ENCODE measurements around the gene FRMD7. TPM values are rescaled to one million over a fixed set of nuclear protein-coding genes. Genes with fewer than 3 reads are reported as not detected.

The FRMD7 gene
- total and polyA plus RNA-seq, 10 of the 15 experiments (the other 5 are each of a cell fraction or from before 2014, with no cell fraction given), result 0.03 to 0.94 TPM; not detected in 8

DNA sequence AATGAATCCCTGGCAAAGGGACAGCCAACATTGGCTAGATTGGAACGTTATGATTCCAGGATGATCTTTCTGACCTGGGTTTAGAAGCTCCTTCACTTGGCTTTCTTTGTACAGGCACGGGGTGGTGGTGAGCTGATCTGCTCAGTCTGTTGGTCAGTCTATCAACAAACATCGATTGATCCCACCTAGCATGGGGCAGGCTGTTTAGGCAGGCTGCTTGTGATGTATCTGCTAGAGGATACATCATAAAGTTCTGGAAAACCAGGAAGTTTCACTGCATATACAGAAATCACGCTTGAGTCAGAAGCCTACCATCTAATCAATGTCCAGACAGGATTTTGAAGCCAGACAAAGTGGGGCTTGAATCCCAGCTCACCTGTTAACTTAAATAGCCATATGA, 6.9 kb downstream of the FRMD7 start:
- no peaks in the 10 kb centered on the region for H3K79me2 ChIP-seq (ENCODE audit: control insufficient read depth, insufficient read depth, low read length)
- RAD21 ChIA-PET (ENCODE audit: unreplicated experiment), result no interaction called here
- ATAC-seq (no peak), DNase-seq (ENCODE audit: low read depth, low spot score) (no peak), FAIRE-seq (no peak)
- TF ChIP-seq MXI1 (IDR thresholded peaks at IDR 0.05; ENCODE audit: low read depth, low read length) (no peak), YBX1 (IDR thresholded peaks at IDR 0.05) (no peak), RCOR1 (conservative IDR thresholded peaks at IDR 0.05; ENCODE audit: low read depth, low read length) (no peak), MEF2A (IDR thresholded peaks at IDR 0.05; ENCODE audit: insufficient read depth, low read depth, low read length) (no peak), EED (IDR thresholded peaks at IDR 0.05; ENCODE audit: low read depth) (no peak), PML (IDR thresholded peaks at IDR 0.05; ENCODE audit: low read length) (no peak), TBL1XR1 (IDR thresholded peaks at IDR 0.05; ENCODE audit: low read depth, low read length) (no peak), BRCA1 (IDR thresholded peaks at IDR 0.05; ENCODE audit: low read depth, low read length) (no peak), CREB1 (IDR thresholded peaks at IDR 0.05; ENCODE audit: low read depth) (no peak), GABPA (IDR thresholded peaks at IDR 0.05; ENCODE audit: low read depth) (no peak), RFX5 (IDR thresholded peaks at IDR 0.05; ENCODE audit: low read depth, low read length) (no peak), NFIC (IDR thresholded peaks at IDR 0.05; ENCODE audit: low read depth, low read length) (no peak), CBX3 (IDR thresholded peaks at IDR 0.05; ENCODE audit: borderline replicate concordance, low read depth) (no peak), TARDBP (IDR thresholded peaks at IDR 0.05; ENCODE audit: borderline replicate concordance) (no peak)
- TF ChIP-seq, protein P1, sequence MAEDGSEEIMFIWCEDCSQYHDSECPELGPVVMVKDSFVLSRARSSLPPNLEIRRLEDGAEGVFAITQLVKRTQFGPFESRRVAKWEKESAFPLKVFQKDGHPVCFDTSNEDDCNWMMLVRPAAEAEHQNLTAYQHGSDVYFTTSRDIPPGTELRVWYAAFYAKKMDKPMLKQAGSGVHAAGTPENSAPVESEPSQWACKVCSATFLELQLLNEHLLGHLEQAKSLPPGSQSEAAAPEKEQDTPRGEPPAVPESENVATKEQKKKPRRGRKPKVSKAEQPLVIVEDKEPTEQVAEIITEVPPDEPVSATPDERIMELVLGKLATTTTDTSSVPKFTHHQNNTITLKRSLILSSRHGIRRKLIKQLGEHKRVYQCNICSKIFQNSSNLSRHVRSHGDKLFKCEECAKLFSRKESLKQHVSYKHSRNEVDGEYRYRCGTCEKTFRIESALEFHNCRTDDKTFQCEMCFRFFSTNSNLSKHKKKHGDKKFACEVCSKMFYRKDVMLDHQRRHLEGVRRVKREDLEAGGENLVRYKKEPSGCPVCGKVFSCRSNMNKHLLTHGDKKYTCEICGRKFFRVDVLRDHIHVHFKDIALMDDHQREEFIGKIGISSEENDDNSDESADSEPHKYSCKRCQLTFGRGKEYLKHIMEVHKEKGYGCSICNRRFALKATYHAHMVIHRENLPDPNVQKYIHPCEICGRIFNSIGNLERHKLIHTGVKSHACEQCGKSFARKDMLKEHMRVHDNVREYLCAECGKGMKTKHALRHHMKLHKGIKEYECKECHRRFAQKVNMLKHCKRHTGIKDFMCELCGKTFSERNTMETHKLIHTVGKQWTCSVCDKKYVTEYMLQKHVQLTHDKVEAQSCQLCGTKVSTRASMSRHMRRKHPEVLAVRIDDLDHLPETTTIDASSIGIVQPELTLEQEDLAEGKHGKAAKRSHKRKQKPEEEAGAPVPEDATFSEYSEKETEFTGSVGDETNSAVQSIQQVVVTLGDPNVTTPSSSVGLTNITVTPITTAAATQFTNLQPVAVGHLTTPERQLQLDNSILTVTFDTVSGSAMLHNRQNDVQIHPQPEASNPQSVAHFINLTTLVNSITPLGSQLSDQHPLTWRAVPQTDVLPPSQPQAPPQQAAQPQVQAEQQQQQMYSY (CRISPR knock-in tag; IDR thresholded peaks at IDR 0.05), result no peak
- TF ChIP-seq, protein P2, sequence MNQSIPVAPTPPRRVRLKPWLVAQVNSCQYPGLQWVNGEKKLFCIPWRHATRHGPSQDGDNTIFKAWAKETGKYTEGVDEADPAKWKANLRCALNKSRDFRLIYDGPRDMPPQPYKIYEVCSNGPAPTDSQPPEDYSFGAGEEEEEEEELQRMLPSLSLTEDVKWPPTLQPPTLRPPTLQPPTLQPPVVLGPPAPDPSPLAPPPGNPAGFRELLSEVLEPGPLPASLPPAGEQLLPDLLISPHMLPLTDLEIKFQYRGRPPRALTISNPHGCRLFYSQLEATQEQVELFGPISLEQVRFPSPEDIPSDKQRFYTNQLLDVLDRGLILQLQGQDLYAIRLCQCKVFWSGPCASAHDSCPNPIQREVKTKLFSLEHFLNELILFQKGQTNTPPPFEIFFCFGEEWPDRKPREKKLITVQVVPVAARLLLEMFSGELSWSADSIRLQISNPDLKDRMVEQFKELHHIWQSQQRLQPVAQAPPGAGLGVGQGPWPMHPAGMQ (IDR thresholded peaks at IDR 0.05; ENCODE audit: borderline replicate concordance), result no peak
- TF ChIP-seq, protein P3, sequence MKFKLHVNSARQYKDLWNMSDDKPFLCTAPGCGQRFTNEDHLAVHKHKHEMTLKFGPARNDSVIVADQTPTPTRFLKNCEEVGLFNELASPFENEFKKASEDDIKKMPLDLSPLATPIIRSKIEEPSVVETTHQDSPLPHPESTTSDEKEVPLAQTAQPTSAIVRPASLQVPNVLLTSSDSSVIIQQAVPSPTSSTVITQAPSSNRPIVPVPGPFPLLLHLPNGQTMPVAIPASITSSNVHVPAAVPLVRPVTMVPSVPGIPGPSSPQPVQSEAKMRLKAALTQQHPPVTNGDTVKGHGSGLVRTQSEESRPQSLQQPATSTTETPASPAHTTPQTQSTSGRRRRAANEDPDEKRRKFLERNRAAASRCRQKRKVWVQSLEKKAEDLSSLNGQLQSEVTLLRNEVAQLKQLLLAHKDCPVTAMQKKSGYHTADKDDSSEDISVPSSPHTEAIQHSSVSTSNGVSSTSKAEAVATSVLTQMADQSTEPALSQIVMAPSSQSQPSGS (IDR thresholded peaks at IDR 0.05; ENCODE audit: low read length), result no peak
- TF ChIP-seq, protein P4, sequence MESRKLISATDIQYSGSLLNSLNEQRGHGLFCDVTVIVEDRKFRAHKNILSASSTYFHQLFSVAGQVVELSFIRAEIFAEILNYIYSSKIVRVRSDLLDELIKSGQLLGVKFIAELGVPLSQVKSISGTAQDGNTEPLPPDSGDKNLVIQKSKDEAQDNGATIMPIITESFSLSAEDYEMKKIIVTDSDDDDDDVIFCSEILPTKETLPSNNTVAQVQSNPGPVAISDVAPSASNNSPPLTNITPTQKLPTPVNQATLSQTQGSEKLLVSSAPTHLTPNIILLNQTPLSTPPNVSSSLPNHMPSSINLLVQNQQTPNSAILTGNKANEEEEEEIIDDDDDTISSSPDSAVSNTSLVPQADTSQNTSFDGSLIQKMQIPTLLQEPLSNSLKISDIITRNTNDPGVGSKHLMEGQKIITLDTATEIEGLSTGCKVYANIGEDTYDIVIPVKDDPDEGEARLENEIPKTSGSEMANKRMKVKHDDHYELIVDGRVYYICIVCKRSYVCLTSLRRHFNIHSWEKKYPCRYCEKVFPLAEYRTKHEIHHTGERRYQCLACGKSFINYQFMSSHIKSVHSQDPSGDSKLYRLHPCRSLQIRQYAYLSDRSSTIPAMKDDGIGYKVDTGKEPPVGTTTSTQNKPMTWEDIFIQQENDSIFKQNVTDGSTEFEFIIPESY (IDR thresholded peaks at IDR 0.05), result no peak
- intact Hi-C loops (cut with micrococcal nuclease; ENCODE audit: unreplicated experiment), result no loop called here
- no peaks in the 10 kb centered on the region for H3K27me3 ChIP-seq (replicated peaks in 1 of 2; ENCODE audit: control insufficient read depth in 2 of 2, insufficient read depth in 2 of 2, low read length in 1 of 2)
- BruUV-seq (replicated peaks), result no TSS peak
- H3K4me2 ChIP-seq (ENCODE audit: control insufficient read depth, insufficient read depth), result no peak overlapping the region
- in situ Hi-C loops (cut with MboI), result no loop called here
- no peak overlapping the region for H3K27ac ChIP-seq (ENCODE audit: control insufficient read depth, insufficient read depth)
- no peaks in the 10 kb centered on the region for H3K36me3 ChIP-seq (ENCODE audit: control insufficient read depth in 2 of 2, insufficient read depth in 2 of 2, low read length in 1 of 2)
- no peaks in the 10 kb centered on the region for H3K4me1 ChIP-seq (ENCODE audit: control insufficient read depth, insufficient read depth, low read length)
- no peaks in the 10 kb centered on the region for H4K20me1 ChIP-seq (ENCODE audit: control insufficient read depth, insufficient read depth)
- WGBS (ENCODE audit: insufficient coverage, insufficient replicate concordance, low lambda C conversion rate, missing lambda C conversion rate), result 12% methylated on average over 4 of the region's 4 CpGs
- no peak overlapping the region for H2AFZ ChIP-seq (ENCODE audit: control insufficient read depth, low read depth, low read length)
- H3K4me3 ChIP-seq, result no peak overlapping the region
- no peaks in the 10 kb centered on the region for H3K9me3 ChIP-seq (replicated peaks; ENCODE audit: control insufficient read depth, insufficient read depth, low read length)
- CTCF ChIA-PET, result no interaction called here
- SMC1A ChIA-PET (ENCODE audit: uncharacterized antibody, unreplicated experiment), result no interaction called here
- H3K9ac ChIP-seq (ENCODE audit: control insufficient read depth, insufficient read depth, low read length), result no peak overlapping the region
- POLR2A ChIA-PET, result no interaction called here
